ENCODE data around the gene MIER1.

GRCh38 chr1:66943361-66943969, 18.7 kb downstream of the MIER1 start:
- TF ChIP-seq POLR2A (IDR thresholded peaks at IDR 0.05): no peak
- no peak for TF ChIP-seq CTCF (IDR thresholded peaks at IDR 0.05)
